Left lung (tissue), 10 donors: ENCODE measurements around the gene SAYSD1. TPM values are rescaled to one million over a fixed set of nuclear protein-coding genes. Genes with fewer than 3 reads are reported as not detected.
A peak's percentile ranks its signal among the peaks of the same experiment; 100 is the strongest.

Source experiments
- ATAC-seq: fragments of 200-7000 bp; cut with Tn5 transposase; one replicate; pipeline ENCODE4 v1.9.1; 2020; ENCODE audit warnings: moderate library complexity
- DNase-seq, 4 donors: peaks; one replicate each; pipeline ENCODE4 v3.0.0-alpha.2; 2013 to 2020
- H3K27ac ChIP-seq, 2 donors: fragments of 200-600 bp; sonication (generic) in 1 of 2; one replicate each; pipeline versions ENCODE4 v1.5.0 to v1.8.0; 2020 to 2021
- H3K27me3 ChIP-seq, 2 donors: fragments of 200-600 bp; sonication (generic) in 1 of 2; one replicate each; pipeline versions ENCODE4 v1.5.0 to v1.8.0; 2020 to 2021
- H3K36me3 ChIP-seq, 2 donors: fragments of 200-600 bp; sonication (generic) in 1 of 2; one replicate each; pipeline versions ENCODE4 v1.5.0 to v1.8.0; 2020 to 2021
- H3K4me1 ChIP-seq, 2 donors: fragments of 200-600 bp; one replicate each; pipeline ENCODE4 v1.8.0; 2021
- H3K4me3 ChIP-seq, 2 donors: fragments of 200-600 bp; sonication (generic) in 1 of 2; one replicate each; pipeline versions ENCODE4 v1.5.0 to v1.8.0; 2020 to 2021; ENCODE audit warnings: mild to moderate bottlenecking in 1 of 2
- H3K9me3 ChIP-seq, 2 donors: fragments of 200-600 bp; sonication (generic) in 1 of 2; one replicate each; pipeline versions ENCODE4 v1.5.0 to v1.8.0; 2020 to 2021
- CTCF ChIP-seq, 2 donors: fragments of 200-600 bp; sonication (generic) in 1 of 2; IDR thresholded peaks; one replicate each; pipeline versions ENCODE4 v1.5.0 to v1.8.0; 2021; ENCODE audit warnings: antibody characterized with exemption in 2 of 2
- intact Hi-C, 2 donors: fragments of 100-400 bp; cut with DNase I; formaldehyde crosslinking; loops; one replicate each; pipeline versions ENCODE4 v1.11.2 to v1.14.2; 2022
- polyA plus RNA-seq, 6 donors: library from polyadenylated mRNA; unstranded; fragments of 120-200 nt; gene quantifications; one replicate each; pipeline ENCODE4 v1.2.1, GENCODE V29; 2013; ENCODE audit not compliant: insufficient read length in 6 of 6
- total RNA-seq, 2 donors: library from RNA; stranded (reverse); fragmentation: NEBNext Ultra II Directional; extraction: Animal tissue kit (Norgen Biotek cat#: 25700); gene quantifications; one replicate each; pipeline ENCODE4 v1.2.1, GENCODE V29; 2021
- donor health status: DM: no; HTN: yes; CAD: no.
- donor health status: DM: no; HTN: no; CAD: no.

Gene SAYSD1
- total and polyA plus RNA-seq, 8 donors: 15.4 to 24.0 (median 21.6) TPM

- TF ChIP-seq CTCF (IDR thresholded peaks at IDR 0.05): no peak
- Histone ChIP-seq H3K9me3 (no peaks in the 10 kb centered on the region), H3K4me1 (no peaks in the 10 kb centered on the region), H3K4me3 (no peak overlapping the region), H3K36me3 (no peaks in the 10 kb centered on the region), H3K27me3 (peaks cover 0 to 17% of the 10 kb centered on the region in 2 donors), H3K27ac (no peak overlapping the region)
- intact Hi-C loops: no loop called here
- DNase-seq (no peak), ATAC-seq (no peak)
Measured at GRCh38 chr6:39093149-39093708, 21.8 kb downstream of the SAYSD1 start.

- intact Hi-C loops: no loop called here
- peaks cover 0 to 20% of the 10 kb centered on the region in 2 donors for H3K27me3 ChIP-seq
- DNase-seq (no peak), ATAC-seq (no peak)
- H3K4me1 ChIP-seq: no peaks in the 10 kb centered on the region
- H3K4me3 ChIP-seq: no peak overlapping the region
- no peak for TF ChIP-seq CTCF (IDR thresholded peaks at IDR 0.05)
- H3K27ac ChIP-seq: no peak overlapping the region
- no peaks in the 10 kb centered on the region for H3K36me3 ChIP-seq
- H3K9me3 ChIP-seq: no peaks in the 10 kb centered on the region
Measured at GRCh38 chr6:39092124-39092523, 22.9 kb downstream of the SAYSD1 start.

- TF ChIP-seq CTCF (IDR thresholded peaks at IDR 0.05): no peak
- ATAC-seq (no peak), DNase-seq (no peak)
- Histone ChIP-seq H3K36me3 (no peaks in the 10 kb centered on the region), H3K27ac (no peak overlapping the region), H3K4me3 (no peak overlapping the region), H3K9me3 (no peaks in the 10 kb centered on the region), H3K4me1 (no peaks in the 10 kb centered on the region), H3K27me3 (peaks cover 0 to 27% of the 10 kb centered on the region in 2 donors)
- intact Hi-C loops: no loop called here
Measured at GRCh38 chr6:39091220-39091619, 23.8 kb downstream of the SAYSD1 start.

GRCh38 chr6:39090036-39090435 is 24.9 kb downstream of the SAYSD1 start:
- Histone ChIP-seq H3K27ac (no peak overlapping the region), H3K9me3 (no peaks in the 10 kb centered on the region), H3K4me1 (no peaks in the 10 kb centered on the region), H3K4me3 (no peak overlapping the region), H3K27me3 (peaks cover 0 to 27% of the 10 kb centered on the region in 2 donors), H3K36me3 (no peaks in the 10 kb centered on the region)
- ATAC-seq (no peak), DNase-seq (no peak)
- no peak for TF ChIP-seq CTCF (IDR thresholded peaks at IDR 0.05)
- intact Hi-C loops: no loop called here

GRCh38 chr6:39088331-39088730 is 26.7 kb downstream of the SAYSD1 start:
- peak; percentile 95 for ATAC-seq
- intact Hi-C loops: loop anchor here in 1 of 2 donors (10.0 kb wide), 1 partner anchor 216 kb away; no protein-coding TSS in a partner anchor
- Histone ChIP-seq H3K4me3 (no peak overlapping the region), H3K4me1 (no peaks in the 10 kb centered on the region), H3K36me3 (no peaks in the 10 kb centered on the region), H3K27me3 (peaks cover 0 to 27% of the 10 kb centered on the region in 2 donors), H3K9me3 (no peaks in the 10 kb centered on the region), H3K27ac (no peak overlapping the region)
- peak; percentile 29 to 47 for TF ChIP-seq CTCF (IDR thresholded peaks at IDR 0.05)
- peak in 3 of 4 donors; percentile 44 to 90 (median 80) for DNase-seq
